HepG2 (cell line): ENCODE data around the gene HHIPL1.

Source experiments
- BHLHE40 ChIP-seq: IDR thresholded peaks from 2 replicates; pipeline ENCODE4 v1.6.1; 2011; ENCODE audit warnings: low read length, improper control_type of control experiment
- GATAD1 ChIP-seq: IDR thresholded peaks from 2 replicates; pipeline ENCODE4 v1.6.1; 2016; ENCODE audit warnings: missing genetic modification reagents, missing compliant biosample characterization
- HNF4A ChIP-seq: sonication (generic); formaldehyde crosslinking; IDR thresholded peaks from 2 replicates; pipeline ENCODE4 v1.4.0; 2020; ENCODE audit warnings: missing genetic modification reagents
- IKZF1 ChIP-seq: fragments of 450-650 bp; IDR thresholded peaks from 2 replicates; pipeline ENCODE4 v1.7.1; 2016
- MAZ ChIP-seq, 2 experiments: sonication (generic) in 1 of 2; formaldehyde crosslinking in 1 of 2; IDR thresholded peaks; 2 replicates each; pipeline versions ENCODE4 v1.5.0 to v1.6.1; 2012 to 2020; ENCODE audit warnings: low read depth in 2 of 2, mild to moderate bottlenecking in 2 of 2, borderline replicate concordance in 1 of 2, improper control_type of control experiment in 1 of 2, low read length in 1 of 2, missing genetic modification reagents in 1 of 2, moderate library complexity in 1 of 2
- NBN ChIP-seq: fragments of 450-650 bp; conservative IDR thresholded peaks from 2 replicates; pipeline ENCODE4 v1.6.1; 2017
- PHF21A ChIP-seq: sonication (generic); formaldehyde crosslinking; IDR thresholded peaks from 2 replicates; pipeline ENCODE4 v1.5.0; 2020; ENCODE audit warnings: mild to moderate bottlenecking, missing genetic modification reagents
- POLR2A ChIP-seq, 2 experiments: IDR thresholded peaks; 2 replicates each; pipeline ENCODE4 v1.6.1; 2011; ENCODE audit warnings: low read depth in 2 of 2, low read length in 2 of 2, mild to moderate bottlenecking in 1 of 2, moderate library complexity in 1 of 2; ENCODE audit not compliant: insufficient read depth in 1 of 2
- RXRA ChIP-seq: sonication (generic); formaldehyde crosslinking; IDR thresholded peaks from 2 replicates; pipeline ENCODE4 v1.5.1; 2020; ENCODE audit warnings: missing genetic modification reagents
- ZBTB7A ChIP-seq: sonication (generic); formaldehyde crosslinking; IDR thresholded peaks from 2 replicates; pipeline ENCODE4 v1.8.0; 2022; ENCODE audit warnings: mild to moderate bottlenecking, missing genetic modification reagents
- ZNF282 ChIP-seq: fragments of 450-650 bp; IDR thresholded peaks from 2 replicates; pipeline ENCODE4 v1.6.1; 2018; ENCODE audit not compliant: partially characterized antibody
- ZNF562 ChIP-seq: sonication (generic); formaldehyde crosslinking; IDR thresholded peaks from 2 replicates; pipeline ENCODE4 v1.8.0; 2022; ENCODE audit warnings: missing genetic modification reagents, borderline replicate concordance
- TF ChIP-seq, protein P1 (sequence below): sonication (generic); formaldehyde crosslinking; IDR thresholded peaks from 2 replicates; pipeline ENCODE4 v1.5.0; 2020; ENCODE audit warnings: mild to moderate bottlenecking, missing genetic modification reagents, moderate library complexity

DNA sequence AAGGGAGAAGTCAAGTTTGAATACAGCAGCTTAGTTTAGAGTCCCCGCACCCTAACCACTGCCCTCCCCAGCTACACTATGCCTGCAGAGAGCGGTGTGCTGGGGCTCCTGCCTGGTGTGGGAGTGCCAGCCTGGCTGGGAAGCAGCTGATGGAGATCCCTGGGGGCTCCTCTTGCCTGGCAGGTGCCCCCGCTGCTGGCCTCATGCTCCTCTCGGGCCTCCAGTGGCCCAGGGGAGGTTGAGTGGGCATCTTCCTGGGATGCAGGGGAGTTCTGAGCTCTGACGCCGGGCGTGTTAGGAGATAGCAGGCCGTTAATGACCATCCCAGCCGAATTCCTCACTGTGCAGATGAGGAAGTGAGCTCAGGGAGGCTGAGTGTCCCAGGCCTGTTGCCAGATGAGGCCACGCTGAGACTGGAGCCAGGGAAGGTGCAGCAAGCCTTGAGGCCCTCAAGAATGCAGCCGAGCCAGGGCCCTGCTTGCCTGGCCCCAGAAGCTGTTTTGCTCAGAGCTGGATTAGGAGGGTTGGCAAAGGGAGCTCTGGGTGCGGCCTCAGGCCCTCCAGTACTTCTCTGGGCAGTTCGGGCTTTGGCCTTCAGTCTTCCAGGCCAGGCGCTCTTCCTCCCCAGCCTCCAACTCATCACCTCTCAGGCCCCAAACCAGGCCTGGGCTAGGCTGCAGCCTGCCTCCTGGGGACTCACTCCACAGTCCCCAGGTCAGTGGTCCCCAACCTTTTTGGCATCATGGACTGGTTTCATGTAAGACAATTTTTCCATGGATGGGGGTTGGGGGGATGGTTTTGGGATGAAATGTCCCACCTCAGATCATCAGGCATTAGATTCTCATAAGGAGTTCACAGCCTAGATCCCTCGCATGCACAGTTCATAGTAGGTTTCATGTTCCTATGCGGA is 32.6 kb downstream of the HHIPL1 start:
- no peak for TF ChIP-seq BHLHE40
- TF ChIP-seq POLR2A (IDR thresholded peaks at IDR 0.05; ENCODE audit: insufficient read depth in 1 of 2, low read depth in 2 of 2, low read length in 2 of 2): no peak
- TF ChIP-seq IKZF1: no peak
- TF ChIP-seq, protein P1, sequence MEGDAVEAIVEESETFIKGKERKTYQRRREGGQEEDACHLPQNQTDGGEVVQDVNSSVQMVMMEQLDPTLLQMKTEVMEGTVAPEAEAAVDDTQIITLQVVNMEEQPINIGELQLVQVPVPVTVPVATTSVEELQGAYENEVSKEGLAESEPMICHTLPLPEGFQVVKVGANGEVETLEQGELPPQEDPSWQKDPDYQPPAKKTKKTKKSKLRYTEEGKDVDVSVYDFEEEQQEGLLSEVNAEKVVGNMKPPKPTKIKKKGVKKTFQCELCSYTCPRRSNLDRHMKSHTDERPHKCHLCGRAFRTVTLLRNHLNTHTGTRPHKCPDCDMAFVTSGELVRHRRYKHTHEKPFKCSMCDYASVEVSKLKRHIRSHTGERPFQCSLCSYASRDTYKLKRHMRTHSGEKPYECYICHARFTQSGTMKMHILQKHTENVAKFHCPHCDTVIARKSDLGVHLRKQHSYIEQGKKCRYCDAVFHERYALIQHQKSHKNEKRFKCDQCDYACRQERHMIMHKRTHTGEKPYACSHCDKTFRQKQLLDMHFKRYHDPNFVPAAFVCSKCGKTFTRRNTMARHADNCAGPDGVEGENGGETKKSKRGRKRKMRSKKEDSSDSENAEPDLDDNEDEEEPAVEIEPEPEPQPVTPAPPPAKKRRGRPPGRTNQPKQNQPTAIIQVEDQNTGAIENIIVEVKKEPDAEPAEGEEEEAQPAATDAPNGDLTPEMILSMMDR (CRISPR knock-in tag): no peak
- no peak for TF ChIP-seq PHF21A (CRISPR knock-in tag)
- TF ChIP-seq GATAD1: no peak
- TF ChIP-seq NBN: no peak
- no peak for TF ChIP-seq HNF4A (CRISPR knock-in tag)
- TF ChIP-seq MAZ (IDR thresholded peaks at IDR 0.05; ENCODE audit: borderline replicate concordance, low read depth, low read length): no peak
- no peak for TF ChIP-seq MAZ (CRISPR knock-in tag; IDR thresholded peaks at IDR 0.05; ENCODE audit: low read depth)
- no peak for TF ChIP-seq ZNF562 (CRISPR knock-in tag)
- no peak for TF ChIP-seq ZBTB7A (CRISPR knock-in tag)
- no peak for TF ChIP-seq RXRA (CRISPR knock-in tag)
- TF ChIP-seq ZNF282: no peak
